AG04450 (cell line): ENCODE results near the gene PTPRR. TPM values are rescaled to one million over a fixed set of nuclear protein-coding genes. Genes with fewer than 3 reads are reported as not detected.

Experiments used
- CTCF ChIA-PET: fragments of 300-600, 350-600 bp; formaldehyde crosslinking; extraction: SDS; loops from one replicate; lab custom pipeline; 2022; ENCODE audit warnings: antibody characterized with exemption, inconsistent platforms; lab: Charles Lee
- POLR2A ChIA-PET: fragments of 350-600 bp; formaldehyde crosslinking; extraction: SDS; loops from one replicate; lab custom pipeline; 2021; ENCODE audit warnings: antibody characterized with exemption, inconsistent platforms; lab: Yijun Ruan, JAX
- DNase-seq: peaks from one replicate; pipeline ENCODE4 v3.0.0-alpha.2; 2011; ENCODE audit warnings: low read depth, low spot score
- H3K27ac ChIP-seq: one replicate; pipeline ENCODE4 v1.5.1; 2012; ENCODE audit warnings: low read depth, low read length, control low read depth
- H3K27me3 ChIP-seq: one replicate; pipeline ENCODE4 v1.6.0; 2012; ENCODE audit warnings: low read length; ENCODE audit not compliant: control insufficient read depth, insufficient read depth
- H3K4me3 ChIP-seq: 2 replicates; pipeline ENCODE4 v1.5.1; 2011; ENCODE audit warnings: mild to moderate bottlenecking, low read depth, low read length, control low read depth
- H3K9me3 ChIP-seq: 2 replicates; pipeline ENCODE4 v1.5.1; 2012; ENCODE audit warnings: low read length; ENCODE audit not compliant: control insufficient read depth, insufficient read depth
- polyA plus RNA-seq: library from polyadenylated mRNA; depleted of rRNA; stranded (reverse); fragments of >200 nt; gene quantifications from 2 replicates; pipeline ENCODE4 v1.2.3, GENCODE V29; 2011
- TF ChIP-seq, protein P1 (sequence below): IDR thresholded peaks from 2 replicates; pipeline ENCODE4 v1.5.1; 2011; ENCODE audit warnings: low read depth, low read length, control low read depth, inconsistent platforms

Gene PTPRR
- polyA plus RNA-seq, 1 experiment: 0.07 TPM

DNA sequence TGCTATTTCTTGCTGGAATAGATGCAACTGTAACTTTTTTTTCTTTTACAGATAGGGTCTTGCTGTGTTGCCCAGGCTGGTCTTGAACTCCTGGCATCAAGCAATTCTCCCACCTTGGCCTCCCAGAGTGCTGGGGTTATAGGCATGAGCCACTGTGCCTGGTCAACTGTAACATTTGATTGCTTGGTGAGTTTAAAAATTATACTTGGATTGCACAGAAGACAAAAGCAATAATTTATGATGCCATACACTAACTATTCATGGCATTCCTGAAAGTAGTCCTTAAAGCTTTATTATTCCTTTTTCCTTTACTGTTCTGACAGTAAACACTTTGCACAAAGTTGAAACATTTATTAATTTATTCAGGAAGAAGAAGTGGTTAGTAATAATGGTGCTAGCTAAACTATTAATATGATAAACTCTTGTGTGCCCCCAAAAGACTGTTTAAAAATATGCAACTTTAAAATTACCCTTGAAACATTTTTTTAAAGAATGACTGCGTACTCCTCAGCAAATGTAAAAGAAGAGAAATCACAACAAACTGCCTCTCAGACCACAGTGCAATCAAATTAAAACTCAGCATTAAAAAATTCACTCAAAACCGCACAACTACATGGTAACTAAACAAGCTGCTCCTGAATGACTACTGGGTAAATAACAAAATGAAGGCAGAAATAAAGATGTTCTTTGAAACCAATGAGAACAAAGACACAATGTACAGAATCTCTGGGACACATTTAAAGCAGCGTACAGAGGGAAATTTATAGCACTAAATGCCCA is 291.6 kb downstream of the PTPRR start:
- no peak for DNase-seq
- ChIA-PET CTCF (no interaction called here), POLR2A (no interaction called here)
- Histone ChIP-seq H3K9me3 (no peaks in the 10 kb centered on the region), H3K4me3 (no peak overlapping the region), H3K27me3 (peaks cover 3% of the 10 kb centered on the region), H3K27ac (no peak overlapping the region)
- TF ChIP-seq, protein P1, sequence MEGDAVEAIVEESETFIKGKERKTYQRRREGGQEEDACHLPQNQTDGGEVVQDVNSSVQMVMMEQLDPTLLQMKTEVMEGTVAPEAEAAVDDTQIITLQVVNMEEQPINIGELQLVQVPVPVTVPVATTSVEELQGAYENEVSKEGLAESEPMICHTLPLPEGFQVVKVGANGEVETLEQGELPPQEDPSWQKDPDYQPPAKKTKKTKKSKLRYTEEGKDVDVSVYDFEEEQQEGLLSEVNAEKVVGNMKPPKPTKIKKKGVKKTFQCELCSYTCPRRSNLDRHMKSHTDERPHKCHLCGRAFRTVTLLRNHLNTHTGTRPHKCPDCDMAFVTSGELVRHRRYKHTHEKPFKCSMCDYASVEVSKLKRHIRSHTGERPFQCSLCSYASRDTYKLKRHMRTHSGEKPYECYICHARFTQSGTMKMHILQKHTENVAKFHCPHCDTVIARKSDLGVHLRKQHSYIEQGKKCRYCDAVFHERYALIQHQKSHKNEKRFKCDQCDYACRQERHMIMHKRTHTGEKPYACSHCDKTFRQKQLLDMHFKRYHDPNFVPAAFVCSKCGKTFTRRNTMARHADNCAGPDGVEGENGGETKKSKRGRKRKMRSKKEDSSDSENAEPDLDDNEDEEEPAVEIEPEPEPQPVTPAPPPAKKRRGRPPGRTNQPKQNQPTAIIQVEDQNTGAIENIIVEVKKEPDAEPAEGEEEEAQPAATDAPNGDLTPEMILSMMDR: no peak

DNA sequence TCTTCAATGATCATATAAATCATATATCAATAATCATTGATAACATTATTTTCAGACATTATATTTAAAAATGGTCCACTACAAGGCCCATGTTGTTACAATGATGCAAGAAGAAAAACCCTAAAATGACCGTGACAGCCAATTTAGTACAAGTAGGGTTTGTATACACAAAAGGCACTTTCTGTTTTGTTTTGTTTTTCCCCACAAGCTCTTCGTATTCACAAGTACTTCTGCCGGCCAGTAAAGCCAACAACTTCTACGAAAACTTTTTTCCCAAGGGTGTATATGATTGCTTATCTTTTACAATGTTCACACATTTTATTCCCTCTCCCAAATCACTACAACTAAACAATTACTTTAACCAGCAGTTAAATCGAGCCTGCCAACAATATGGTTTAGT is 292.9 kb downstream of the PTPRR start:
- TF ChIP-seq, protein P1: no peak
- DNase-seq: no peak
- no peak overlapping the region for H3K4me3 ChIP-seq
- H3K27ac ChIP-seq: no peak overlapping the region
- H3K27me3 ChIP-seq: peaks cover 3% of the 10 kb centered on the region
- POLR2A ChIA-PET: no interaction called here
- H3K9me3 ChIP-seq: no peaks in the 10 kb centered on the region
- CTCF ChIA-PET: no interaction called here

DNA sequence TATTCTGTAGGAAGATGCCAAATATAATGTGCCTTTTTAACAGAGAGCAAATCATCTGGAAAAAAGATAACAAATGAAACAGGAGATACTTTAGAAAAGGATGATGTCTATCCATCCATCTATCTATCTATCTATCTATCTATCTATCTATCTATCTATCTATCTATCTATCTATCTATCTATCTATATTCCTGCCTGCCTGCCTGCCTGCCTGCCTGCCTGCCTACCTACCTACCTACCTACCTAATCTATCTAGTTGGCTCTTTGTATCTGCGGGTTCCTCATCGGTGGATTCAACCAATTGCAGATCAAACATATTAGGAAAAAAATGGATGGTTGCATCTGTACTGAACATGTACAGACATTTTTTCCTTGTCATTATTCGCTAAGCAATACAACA is 294.4 kb downstream of the PTPRR start:
- H3K4me3 ChIP-seq: no peak overlapping the region
- DNase-seq: no peak
- TF ChIP-seq, protein P1: no peak
- ChIA-PET CTCF (no interaction called here), POLR2A (no interaction called here)
- peaks cover 3% of the 10 kb centered on the region for H3K27me3 ChIP-seq
- H3K9me3 ChIP-seq: no peaks in the 10 kb centered on the region
- H3K27ac ChIP-seq: no peak overlapping the region

DNA sequence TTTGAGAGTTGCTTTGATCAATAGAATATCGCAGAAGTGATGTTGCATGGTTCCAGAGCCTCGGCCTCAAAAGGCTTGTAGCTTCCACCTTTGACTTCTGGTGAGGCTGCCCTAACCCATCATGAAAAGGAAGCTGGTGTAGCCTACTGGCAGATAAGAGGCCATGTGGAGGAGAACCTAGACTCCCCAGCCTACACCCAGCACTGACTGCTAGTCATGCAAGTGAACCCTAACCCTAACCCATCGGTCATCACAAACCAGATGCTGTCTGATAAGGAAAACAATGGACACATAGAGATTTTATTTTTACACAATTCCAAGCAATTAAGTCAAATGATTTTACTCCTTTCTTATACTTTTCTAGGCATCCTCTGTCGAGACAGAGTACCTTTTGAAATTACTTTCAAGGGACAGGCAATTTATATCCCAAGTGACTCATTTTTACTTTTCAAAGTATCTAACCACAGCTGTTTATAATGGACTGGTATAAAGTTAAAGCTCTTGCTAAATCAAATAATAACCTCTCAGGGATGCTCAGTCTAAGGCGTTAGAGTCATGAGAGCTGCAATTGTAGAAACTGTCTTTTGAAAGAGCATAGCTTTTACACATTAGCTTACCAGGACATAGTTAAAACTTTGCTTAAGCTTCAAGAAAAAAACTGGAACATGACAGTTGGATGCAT is 300.9 kb downstream of the PTPRR start:
- TF ChIP-seq, protein P1: no peak
- ChIA-PET CTCF (interaction anchor here (1.0 kb wide), 1 partner anchor 740 kb away, joined by 3 read pairs; no protein-coding TSS in a partner anchor), POLR2A (no interaction called here)
- H3K27ac ChIP-seq: no peak overlapping the region
- no peak overlapping the region for H3K4me3 ChIP-seq
- H3K9me3 ChIP-seq: no peaks in the 10 kb centered on the region
- DNase-seq: no peak
- H3K27me3 ChIP-seq: peaks cover 5% of the 10 kb centered on the region

DNA sequence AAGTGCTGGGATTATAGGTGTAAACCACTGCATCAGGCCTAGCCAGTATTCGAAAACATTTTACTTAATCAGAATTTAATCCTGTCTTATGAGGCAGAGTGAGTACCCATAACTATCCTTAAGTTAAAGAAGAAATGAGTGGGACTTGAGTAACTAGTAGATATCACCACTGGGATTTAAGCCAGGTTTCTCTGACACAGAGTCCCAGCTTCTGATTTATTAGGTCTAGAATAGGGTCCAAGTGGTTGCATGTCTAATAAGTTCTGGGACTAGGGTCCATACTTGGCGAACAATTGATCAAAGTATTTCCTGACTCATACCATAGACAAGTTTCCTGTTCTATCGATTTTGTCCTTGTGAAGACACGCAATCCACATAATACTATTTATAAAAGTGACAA is 302.2 kb downstream of the PTPRR start:
- no peak for DNase-seq
- Histone ChIP-seq H3K9me3 (no peaks in the 10 kb centered on the region), H3K4me3 (no peak overlapping the region), H3K27ac (no peak overlapping the region), H3K27me3 (peaks cover 7% of the 10 kb centered on the region)
- TF ChIP-seq, protein P1: no peak
- CTCF ChIA-PET: no interaction called here
- POLR2A ChIA-PET: no interaction called here
